ENCODE results near the gene MAP2K5.

Gene MAP2K5

GRCh38 chr15:67758619-67759300, 216.3 kb downstream of the MAP2K5 start:
- Histone ChIP-seq H3K4me3 (ENCODE audit: insufficient read depth, low read depth, low read length, poor library complexity, severe bottlenecking) (no peak overlapping the region), H3K36me3 (ENCODE audit: control insufficient read depth, insufficient read depth, low read length) (no peaks in the 10 kb centered on the region), H3K27ac (ENCODE audit: insufficient read depth, low read length, poor library complexity, severe bottlenecking) (no peak overlapping the region), H3K27me3 (replicated peaks; ENCODE audit: control insufficient read depth, insufficient read depth, low read length, poor library complexity, severe bottlenecking) (no peaks in the 10 kb centered on the region), H3K9me3 (ENCODE audit: control insufficient read depth, low read length) (no peaks in the 10 kb centered on the region), H3K4me1 (ENCODE audit: control insufficient read depth, insufficient read depth, low read length, poor library complexity, severe bottlenecking) (peaks cover 24% of the 10 kb centered on the region)
- no peak for DNase-seq

- no peaks in the 10 kb centered on the region for H3K36me3 ChIP-seq (ENCODE audit: control insufficient read depth, insufficient read depth, low read length)
- peaks cover 22% of the 10 kb centered on the region for H3K4me1 ChIP-seq (ENCODE audit: control insufficient read depth, insufficient read depth, low read length, poor library complexity, severe bottlenecking)
- DNase-seq: no peak
- H3K27ac ChIP-seq (ENCODE audit: insufficient read depth, low read length, poor library complexity, severe bottlenecking): no peak overlapping the region
- no peaks in the 10 kb centered on the region for H3K27me3 ChIP-seq (replicated peaks; ENCODE audit: control insufficient read depth, insufficient read depth, low read length, poor library complexity, severe bottlenecking)
- H3K4me3 ChIP-seq (ENCODE audit: insufficient read depth, low read depth, low read length, poor library complexity, severe bottlenecking): no peak overlapping the region
- no peaks in the 10 kb centered on the region for H3K9me3 ChIP-seq (ENCODE audit: control insufficient read depth, low read length)
Measured at GRCh38 chr15:67760901-67761300, 218.4 kb downstream of the MAP2K5 start.

- Histone ChIP-seq H3K9me3 (ENCODE audit: control insufficient read depth, low read length) (no peaks in the 10 kb centered on the region), H3K4me1 (ENCODE audit: control insufficient read depth, insufficient read depth, low read length, poor library complexity, severe bottlenecking) (peaks cover 20% of the 10 kb centered on the region), H3K27me3 (replicated peaks; ENCODE audit: control insufficient read depth, insufficient read depth, low read length, poor library complexity, severe bottlenecking) (no peaks in the 10 kb centered on the region), H3K4me3 (ENCODE audit: insufficient read depth, low read depth, low read length, poor library complexity, severe bottlenecking) (no peak overlapping the region), H3K36me3 (ENCODE audit: control insufficient read depth, insufficient read depth, low read length) (no peaks in the 10 kb centered on the region), H3K27ac (ENCODE audit: insufficient read depth, low read length, poor library complexity, severe bottlenecking) (no peak overlapping the region)
- DNase-seq: no peak
Measured at GRCh38 chr15:67761343-67761742, 218.8 kb downstream of the MAP2K5 start.

DNA sequence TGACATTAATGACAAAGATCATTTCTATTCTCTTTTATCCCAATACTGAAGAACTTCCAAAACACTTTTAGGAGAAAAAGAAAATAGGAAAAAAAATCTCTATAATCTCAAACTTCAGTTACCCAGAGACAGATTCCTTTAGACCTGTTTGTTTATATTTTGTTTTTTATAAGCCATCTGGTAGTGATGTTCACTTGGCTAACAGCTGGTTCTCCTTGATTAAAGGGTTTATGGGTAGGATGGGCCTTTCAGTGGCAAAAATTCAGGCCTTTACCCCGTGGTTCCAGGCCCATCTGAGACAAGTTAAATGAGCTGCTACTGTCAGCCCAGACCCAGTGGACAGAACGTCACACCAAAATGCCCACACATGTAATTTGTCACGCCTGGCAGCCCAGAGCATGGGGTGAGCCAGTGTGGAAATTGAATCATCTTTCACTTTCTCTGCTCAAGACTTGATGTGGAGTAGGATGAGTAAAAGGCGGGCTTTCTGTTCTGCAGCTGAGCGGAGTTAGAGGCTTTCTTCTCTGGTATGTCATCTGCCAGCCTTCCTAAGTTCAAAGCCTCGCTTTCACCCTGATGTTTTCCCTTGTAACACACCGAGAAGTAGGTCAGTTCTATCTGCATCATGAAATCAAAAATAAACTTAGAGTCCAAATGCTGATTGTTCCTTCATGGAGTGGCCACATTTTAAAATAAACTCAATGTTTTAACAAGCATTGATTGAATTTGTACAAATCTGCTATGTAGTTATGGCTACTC, 220.3 kb downstream of the MAP2K5 start:
- no peak overlapping the region for H3K4me3 ChIP-seq (ENCODE audit: insufficient read depth, low read depth, low read length, poor library complexity, severe bottlenecking)
- H3K27me3 ChIP-seq (replicated peaks; ENCODE audit: control insufficient read depth, insufficient read depth, low read length, poor library complexity, severe bottlenecking): no peaks in the 10 kb centered on the region
- no peaks in the 10 kb centered on the region for H3K9me3 ChIP-seq (ENCODE audit: control insufficient read depth, low read length)
- no peaks in the 10 kb centered on the region for H3K36me3 ChIP-seq (ENCODE audit: control insufficient read depth, insufficient read depth, low read length)
- H3K4me1 ChIP-seq (ENCODE audit: control insufficient read depth, insufficient read depth, low read length, poor library complexity, severe bottlenecking): peaks cover 18% of the 10 kb centered on the region
- no peak overlapping the region for H3K27ac ChIP-seq (ENCODE audit: insufficient read depth, low read length, poor library complexity, severe bottlenecking)
- DNase-seq: no peak

DNA sequence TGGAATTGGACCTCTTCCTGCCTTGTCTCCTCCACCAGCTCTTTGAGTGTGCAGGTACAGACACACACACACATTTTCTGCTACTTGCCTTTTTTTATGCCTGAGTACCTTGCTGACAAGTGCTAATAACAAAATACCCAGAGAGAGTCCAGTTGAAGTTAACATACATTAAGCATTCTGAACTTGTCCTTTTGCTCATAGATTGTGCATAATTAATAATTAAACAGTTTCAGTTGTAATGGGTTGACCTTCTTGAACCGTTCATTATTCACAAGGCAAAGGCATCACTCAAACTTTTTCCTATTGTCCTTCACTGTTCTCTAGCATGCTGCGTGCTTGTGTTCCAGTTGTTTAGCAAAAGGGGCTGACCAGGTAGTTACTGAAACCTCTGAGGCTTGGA, 223.2 kb downstream of the MAP2K5 start:
- Histone ChIP-seq H3K4me1 (ENCODE audit: control insufficient read depth, insufficient read depth, low read length, poor library complexity, severe bottlenecking) (peaks cover 4% of the 10 kb centered on the region), H3K27ac (ENCODE audit: insufficient read depth, low read length, poor library complexity, severe bottlenecking) (no peak overlapping the region), H3K36me3 (ENCODE audit: control insufficient read depth, insufficient read depth, low read length) (no peaks in the 10 kb centered on the region), H3K9me3 (ENCODE audit: control insufficient read depth, low read length) (no peaks in the 10 kb centered on the region), H3K4me3 (ENCODE audit: insufficient read depth, low read depth, low read length, poor library complexity, severe bottlenecking) (no peak overlapping the region), H3K27me3 (replicated peaks; ENCODE audit: control insufficient read depth, insufficient read depth, low read length, poor library complexity, severe bottlenecking) (no peaks in the 10 kb centered on the region)
- DNase-seq: no peak

GRCh38 chr15:67766968-67767367, 224.5 kb downstream of the MAP2K5 start:
- no peak for DNase-seq
- Histone ChIP-seq H3K4me3 (ENCODE audit: insufficient read depth, low read depth, low read length, poor library complexity, severe bottlenecking) (no peak overlapping the region), H3K36me3 (ENCODE audit: control insufficient read depth, insufficient read depth, low read length) (no peaks in the 10 kb centered on the region), H3K9me3 (ENCODE audit: control insufficient read depth, low read length) (no peaks in the 10 kb centered on the region), H3K27ac (ENCODE audit: insufficient read depth, low read length, poor library complexity, severe bottlenecking) (no peak overlapping the region), H3K27me3 (replicated peaks; ENCODE audit: control insufficient read depth, insufficient read depth, low read length, poor library complexity, severe bottlenecking) (no peaks in the 10 kb centered on the region), H3K4me1 (ENCODE audit: control insufficient read depth, insufficient read depth, low read length, poor library complexity, severe bottlenecking) (peaks cover 4% of the 10 kb centered on the region)

- no peaks in the 10 kb centered on the region for H3K9me3 ChIP-seq (ENCODE audit: control insufficient read depth, low read length)
- no peak for DNase-seq
- H3K4me3 ChIP-seq (ENCODE audit: insufficient read depth, low read depth, low read length, poor library complexity, severe bottlenecking): no peak overlapping the region
- H3K4me1 ChIP-seq (ENCODE audit: control insufficient read depth, insufficient read depth, low read length, poor library complexity, severe bottlenecking): no peaks in the 10 kb centered on the region
- H3K27ac ChIP-seq (ENCODE audit: insufficient read depth, low read length, poor library complexity, severe bottlenecking): no peak overlapping the region
- H3K36me3 ChIP-seq (ENCODE audit: control insufficient read depth, insufficient read depth, low read length): no peaks in the 10 kb centered on the region
- no peaks in the 10 kb centered on the region for H3K27me3 ChIP-seq (replicated peaks; ENCODE audit: control insufficient read depth, insufficient read depth, low read length, poor library complexity, severe bottlenecking)
Measured at GRCh38 chr15:67768313-67768977, 225.9 kb downstream of the MAP2K5 start.

GRCh38 chr15:67769497-67770357, 227.2 kb downstream of the MAP2K5 start:
- no peak overlapping the region for H3K27ac ChIP-seq (ENCODE audit: insufficient read depth, low read length, poor library complexity, severe bottlenecking)
- H3K36me3 ChIP-seq (ENCODE audit: control insufficient read depth, insufficient read depth, low read length): no peaks in the 10 kb centered on the region
- H3K4me1 ChIP-seq (ENCODE audit: control insufficient read depth, insufficient read depth, low read length, poor library complexity, severe bottlenecking): no peaks in the 10 kb centered on the region
- H3K27me3 ChIP-seq (replicated peaks; ENCODE audit: control insufficient read depth, insufficient read depth, low read length, poor library complexity, severe bottlenecking): no peaks in the 10 kb centered on the region
- no peak overlapping the region for H3K4me3 ChIP-seq (ENCODE audit: insufficient read depth, low read depth, low read length, poor library complexity, severe bottlenecking)
- no peak for DNase-seq
- no peaks in the 10 kb centered on the region for H3K9me3 ChIP-seq (ENCODE audit: control insufficient read depth, low read length)

DNA sequence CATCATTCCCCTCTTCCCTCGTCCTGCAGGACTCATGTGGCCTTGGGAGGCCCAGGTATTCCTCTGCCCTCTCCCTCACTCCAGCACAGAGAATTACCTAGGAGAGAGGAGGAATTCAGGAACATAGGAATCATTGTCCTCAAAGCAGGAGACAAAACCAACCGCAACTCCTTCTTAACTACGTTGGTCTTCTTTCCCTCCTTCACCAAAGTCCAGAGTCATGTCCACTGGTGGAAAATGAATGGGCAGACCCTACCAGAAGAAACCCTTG, 227.8 kb downstream of the MAP2K5 start:
- Histone ChIP-seq H3K4me3 (ENCODE audit: insufficient read depth, low read depth, low read length, poor library complexity, severe bottlenecking) (no peak overlapping the region), H3K36me3 (ENCODE audit: control insufficient read depth, insufficient read depth, low read length) (no peaks in the 10 kb centered on the region), H3K27ac (ENCODE audit: insufficient read depth, low read length, poor library complexity, severe bottlenecking) (no peak overlapping the region), H3K9me3 (ENCODE audit: control insufficient read depth, low read length) (no peaks in the 10 kb centered on the region), H3K27me3 (replicated peaks; ENCODE audit: control insufficient read depth, insufficient read depth, low read length, poor library complexity, severe bottlenecking) (no peaks in the 10 kb centered on the region), H3K4me1 (ENCODE audit: control insufficient read depth, insufficient read depth, low read length, poor library complexity, severe bottlenecking) (no peaks in the 10 kb centered on the region)
- DNase-seq: no peak
